ENCODE measurements around the gene BLCAP. TPM values are rescaled to one million over a fixed set of nuclear protein-coding genes. Genes with fewer than 3 reads are reported as not detected.
"Not testable (repeated sequence)": the region's sequence is repeated elsewhere in the genome, so short reads cannot be mapped to it uniquely, and the experiment has no call there.

Gene BLCAP
- total RNA-seq, 5 donors from 2014 or later (not counting 1 experiment from before 2014, with no cell fraction given), result 62.5 to 82.6 (median 80.6) TPM

DNA sequence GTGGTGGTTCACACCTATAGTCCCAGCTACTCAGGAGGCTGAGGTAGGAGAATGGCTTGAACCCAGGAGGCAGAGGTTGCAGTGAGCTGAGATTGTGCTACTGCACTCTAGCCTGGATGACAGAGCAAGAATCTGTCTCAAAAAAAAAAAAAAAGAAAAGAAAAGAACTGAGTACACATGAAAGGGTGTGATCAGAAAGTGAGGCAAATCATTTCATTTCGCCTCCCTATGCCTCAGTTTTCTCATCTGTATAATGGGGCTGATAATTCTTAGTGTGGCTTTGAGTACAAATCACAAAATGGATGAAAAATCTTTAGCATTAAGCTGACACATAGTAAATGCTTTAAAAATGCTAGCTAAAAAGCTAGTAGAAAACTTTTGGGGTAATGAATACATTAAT, 13.2 kb upstream of the BLCAP start:
- H3K36me3 Mint-ChIP-seq; H3K36me3 ChIP-seq (ENCODE audit: control insufficient read depth in 2 of 2, extremely low read depth in 1 of 2, insufficient read depth in 1 of 2, low read length in 1 of 2); ATAC-seq (replicated peaks in 1 of 4); H3K9me3 Mint-ChIP-seq; H3K4me1 ChIP-seq (ENCODE audit: control insufficient read depth in 1 of 2, extremely low read depth in 1 of 2, insufficient read depth in 2 of 2, low read length in 2 of 2); H3K27ac Mint-ChIP-seq; H3K27me3 ChIP-seq (replicated peaks in 1 of 2; ENCODE audit: control insufficient read depth in 2 of 2, extremely low read depth in 1 of 2, insufficient read depth in 2 of 2, low read length in 1 of 2); H3K4me1 Mint-ChIP-seq; H3K9me3 ChIP-seq; H3K4me3 Mint-ChIP-seq; H3K27ac ChIP-seq (ENCODE audit: low read length); DNase-seq; POLR2A ChIA-PET; H3K4me3 ChIP-seq (ENCODE audit: control insufficient read depth in 1 of 2, extremely low read depth in 1 of 2, low read length in 1 of 2): not testable (repeated sequence)
- CTCF ChIA-PET, result interaction anchor here in 1 of 2 donors (1.4 kb wide), 1 partner anchor 10 kb away, joined by 4 read pairs; no protein-coding TSS in a partner anchor
- no CpG with 5 or more reads among the region's 1 CpG for WGBS (ENCODE audit: insufficient coverage)
- peaks cover 4 to 10% of the 10 kb centered on the region in 2 donors for H3K27me3 Mint-ChIP-seq

DNA sequence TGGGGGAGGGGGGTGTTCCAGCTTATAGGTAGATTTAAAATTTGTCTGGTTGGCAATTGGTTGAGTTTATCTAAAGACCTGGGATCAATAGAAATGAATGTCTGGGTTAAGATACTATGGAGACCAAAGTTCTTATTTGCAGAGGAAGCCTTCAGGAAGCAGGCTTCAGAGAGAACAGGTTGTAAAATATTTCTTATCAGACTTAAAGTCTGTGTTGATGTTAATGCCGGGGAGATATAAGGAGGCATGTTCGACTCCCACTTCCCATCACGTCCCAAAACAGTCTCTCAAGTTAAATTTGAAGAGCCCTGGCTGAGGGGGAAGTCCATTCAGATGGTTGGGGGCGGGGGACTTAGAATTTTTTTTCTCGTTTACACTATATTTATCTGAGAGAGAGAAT, 12.3 kb upstream of the BLCAP start:
- Histone ChIP-seq H3K4me1 (ENCODE audit: control insufficient read depth in 1 of 2, extremely low read depth in 1 of 2, insufficient read depth in 2 of 2, low read length in 2 of 2) (no peaks in the 10 kb centered on the region), H3K36me3 (ENCODE audit: control insufficient read depth in 2 of 2, extremely low read depth in 1 of 2, insufficient read depth in 1 of 2, low read length in 1 of 2) (no peaks in the 10 kb centered on the region), H3K27me3 (replicated peaks in 1 of 2; ENCODE audit: control insufficient read depth in 2 of 2, extremely low read depth in 1 of 2, insufficient read depth in 2 of 2, low read length in 1 of 2) (peaks cover 0 to 3% of the 10 kb centered on the region in 2 experiments), H3K4me3 (ENCODE audit: control insufficient read depth in 1 of 2, extremely low read depth in 1 of 2, low read length in 1 of 2) (no peak overlapping the region), H3K9me3 (no peaks in the 10 kb centered on the region), H3K27ac (ENCODE audit: low read length) (no peak overlapping the region)
- Mint-ChIP-seq H3K27ac (no peak overlapping the region), H3K9me3 (no peaks in the 10 kb centered on the region), H3K36me3 (no peaks in the 10 kb centered on the region), H3K27me3 (peaks cover 4 to 10% of the 10 kb centered on the region in 2 donors), H3K4me1 (no peaks in the 10 kb centered on the region), H3K4me3 (no peak overlapping the region)
- DNase-seq (no peak), ATAC-seq (replicated peaks in 1 of 4) (no peak)
- ChIA-PET CTCF (no interaction called here), POLR2A (no interaction called here)
- no CpG with 5 or more reads among the region's 5 CpGs for WGBS (ENCODE audit: insufficient coverage)

DNA sequence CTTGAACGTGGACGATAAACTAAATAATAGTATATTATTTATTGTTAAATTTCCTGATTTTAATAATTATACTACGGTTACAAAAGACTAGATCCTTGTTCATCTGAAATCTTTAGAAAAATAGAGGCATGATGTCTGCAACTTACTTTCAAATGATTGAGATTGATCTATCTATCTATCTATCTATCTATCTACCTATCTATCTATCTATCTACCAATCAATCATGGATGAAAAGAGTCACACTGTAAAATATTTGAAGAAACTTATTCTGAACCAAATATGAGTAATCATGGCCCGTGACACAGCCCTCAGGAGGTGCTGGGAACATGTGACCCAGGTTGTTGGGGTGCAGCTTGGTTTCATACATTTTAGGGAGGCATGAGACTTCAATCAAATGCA, 11.7 kb upstream of the BLCAP start:
- Mint-ChIP-seq H3K36me3 (no peaks in the 10 kb centered on the region), H3K27me3 (peaks cover 4 to 10% of the 10 kb centered on the region in 2 donors), H3K27ac (no peak overlapping the region), H3K4me3 (no peak overlapping the region), H3K4me1 (peaks cover 0 to 3% (median 2%) of the 10 kb centered on the region in 3 donors), H3K9me3 (no peaks in the 10 kb centered on the region)
- H3K27ac ChIP-seq (ENCODE audit: low read length), result no peak overlapping the region
- peaks cover 0 to 3% of the 10 kb centered on the region in 2 experiments for H3K27me3 ChIP-seq (replicated peaks in 1 of 2; ENCODE audit: control insufficient read depth in 2 of 2, extremely low read depth in 1 of 2, insufficient read depth in 2 of 2, low read length in 1 of 2)
- H3K4me1 ChIP-seq (ENCODE audit: control insufficient read depth in 1 of 2, extremely low read depth in 1 of 2, insufficient read depth in 2 of 2, low read length in 2 of 2), result peaks cover 0 to 3% of the 10 kb centered on the region in 2 experiments
- H3K4me3 ChIP-seq (ENCODE audit: control insufficient read depth in 1 of 2, extremely low read depth in 1 of 2, low read length in 1 of 2), result no peak overlapping the region
- WGBS (ENCODE audit: insufficient coverage), result no CpG with 5 or more reads among the region's 4 CpGs
- ChIA-PET POLR2A (no interaction called here), CTCF (no interaction called here)
- no peak for DNase-seq
- no peak for ATAC-seq (replicated peaks in 1 of 4)
- no peaks in the 10 kb centered on the region for H3K9me3 ChIP-seq
- H3K36me3 ChIP-seq (ENCODE audit: control insufficient read depth in 2 of 2, extremely low read depth in 1 of 2, insufficient read depth in 1 of 2, low read length in 1 of 2), result no peaks in the 10 kb centered on the region

DNA sequence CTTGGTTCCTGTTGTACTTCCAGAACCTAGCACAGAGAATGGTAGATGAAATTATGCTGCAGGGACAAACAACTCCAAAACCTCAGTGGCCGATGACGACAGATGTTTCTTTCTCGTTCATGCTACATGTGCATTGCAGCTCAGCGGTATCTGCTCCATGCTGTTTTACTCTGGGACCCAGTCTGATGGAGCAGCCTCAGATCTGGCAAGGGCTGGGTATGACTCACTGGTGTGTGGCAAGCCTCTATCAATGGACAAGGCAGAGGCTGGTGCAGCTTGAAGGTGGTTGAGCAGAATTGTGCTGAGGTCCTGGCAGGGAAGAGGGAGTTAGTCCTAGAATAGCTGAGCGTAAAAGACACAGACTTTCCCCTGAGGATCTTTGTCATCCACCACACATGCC, 10.3 kb upstream of the BLCAP start:
- Mint-ChIP-seq H3K27me3 (peaks cover 4 to 10% of the 10 kb centered on the region in 2 donors), H3K36me3 (no peaks in the 10 kb centered on the region), H3K9me3 (no peaks in the 10 kb centered on the region), H3K4me1 (peaks cover 0 to 3% (median 2%) of the 10 kb centered on the region in 3 donors), H3K4me3 (no peak overlapping the region), H3K27ac (no peak overlapping the region)
- H3K4me1 ChIP-seq (ENCODE audit: control insufficient read depth in 1 of 2, extremely low read depth in 1 of 2, insufficient read depth in 2 of 2, low read length in 2 of 2), result peaks cover 0 to 3% of the 10 kb centered on the region in 2 experiments
- ATAC-seq (replicated peaks in 1 of 4), result no peak
- 100% methylated on average over 1 of the region's 5 CpGs for WGBS (ENCODE audit: insufficient coverage)
- H3K9me3 ChIP-seq, result no peaks in the 10 kb centered on the region
- no peak for DNase-seq
- POLR2A ChIA-PET, result no interaction called here
- H3K27me3 ChIP-seq (replicated peaks in 1 of 2; ENCODE audit: control insufficient read depth in 2 of 2, extremely low read depth in 1 of 2, insufficient read depth in 2 of 2, low read length in 1 of 2), result peaks cover 0 to 3% of the 10 kb centered on the region in 2 experiments
- no peak overlapping the region for H3K27ac ChIP-seq (ENCODE audit: low read length)
- H3K36me3 ChIP-seq (ENCODE audit: control insufficient read depth in 2 of 2, extremely low read depth in 1 of 2, insufficient read depth in 1 of 2, low read length in 1 of 2), result no peaks in the 10 kb centered on the region
- CTCF ChIA-PET, result interaction anchor here in 1 of 2 donors (0.5 to 0.6 kb wide), 2 partner anchors 11 to 215 kb away, joined by 3 to 5 read pairs; no protein-coding TSS in a partner anchor
- H3K4me3 ChIP-seq (ENCODE audit: control insufficient read depth in 1 of 2, extremely low read depth in 1 of 2, low read length in 1 of 2), result no peak overlapping the region

DNA sequence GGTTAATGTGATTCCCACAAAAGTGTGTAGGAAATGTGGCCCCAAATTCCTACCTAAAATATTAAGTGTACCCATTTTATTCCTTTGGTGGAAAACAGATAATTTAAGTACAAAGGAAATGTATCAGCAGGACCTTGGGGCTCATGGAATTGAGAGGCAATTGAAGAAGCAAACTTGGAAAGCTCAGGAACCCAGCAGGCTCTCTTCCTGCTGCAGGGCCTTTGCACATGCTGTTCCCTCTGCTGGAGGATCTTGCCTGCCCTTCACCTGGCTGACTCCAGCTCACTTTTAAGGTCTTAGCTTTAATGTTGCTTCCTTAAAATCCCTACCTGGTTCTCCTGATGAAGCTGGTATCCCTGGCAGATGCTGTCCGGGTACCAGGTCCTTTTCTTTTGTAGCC, 9.8 kb upstream of the BLCAP start:
- POLR2A ChIA-PET, result no interaction called here
- H3K36me3 ChIP-seq (ENCODE audit: control insufficient read depth in 2 of 2, extremely low read depth in 1 of 2, insufficient read depth in 1 of 2, low read length in 1 of 2), result no peaks in the 10 kb centered on the region
- Mint-ChIP-seq H3K9me3 (no peaks in the 10 kb centered on the region), H3K27ac (no peak overlapping the region), H3K4me3 (no peak overlapping the region), H3K27me3 (peaks cover 4 to 10% of the 10 kb centered on the region in 2 donors), H3K36me3 (no peaks in the 10 kb centered on the region), H3K4me1 (peaks cover 0 to 3% (median 2%) of the 10 kb centered on the region in 3 donors)
- ATAC-seq (replicated peaks in 1 of 4) (no peak), DNase-seq (no peak)
- H3K27me3 ChIP-seq (replicated peaks in 1 of 2; ENCODE audit: control insufficient read depth in 2 of 2, extremely low read depth in 1 of 2, insufficient read depth in 2 of 2, low read length in 1 of 2), result peaks cover 0 to 3% of the 10 kb centered on the region in 2 experiments
- no peak overlapping the region for H3K27ac ChIP-seq (ENCODE audit: low read length)
- no peak overlapping the region for H3K4me3 ChIP-seq (ENCODE audit: control insufficient read depth in 1 of 2, extremely low read depth in 1 of 2, low read length in 1 of 2)
- no peaks in the 10 kb centered on the region for H3K9me3 ChIP-seq
- H3K4me1 ChIP-seq (ENCODE audit: control insufficient read depth in 1 of 2, extremely low read depth in 1 of 2, insufficient read depth in 2 of 2, low read length in 2 of 2), result peaks cover 0 to 3% of the 10 kb centered on the region in 2 experiments
- CTCF ChIA-PET, result interaction anchor here in 1 of 2 donors (0.5 to 0.6 kb wide), 2 partner anchors 12 to 214 kb away, joined by 3 to 5 read pairs; no protein-coding TSS in a partner anchor
- WGBS (ENCODE audit: insufficient coverage), result no CpG with 5 or more reads among the region's 1 CpG

DNA sequence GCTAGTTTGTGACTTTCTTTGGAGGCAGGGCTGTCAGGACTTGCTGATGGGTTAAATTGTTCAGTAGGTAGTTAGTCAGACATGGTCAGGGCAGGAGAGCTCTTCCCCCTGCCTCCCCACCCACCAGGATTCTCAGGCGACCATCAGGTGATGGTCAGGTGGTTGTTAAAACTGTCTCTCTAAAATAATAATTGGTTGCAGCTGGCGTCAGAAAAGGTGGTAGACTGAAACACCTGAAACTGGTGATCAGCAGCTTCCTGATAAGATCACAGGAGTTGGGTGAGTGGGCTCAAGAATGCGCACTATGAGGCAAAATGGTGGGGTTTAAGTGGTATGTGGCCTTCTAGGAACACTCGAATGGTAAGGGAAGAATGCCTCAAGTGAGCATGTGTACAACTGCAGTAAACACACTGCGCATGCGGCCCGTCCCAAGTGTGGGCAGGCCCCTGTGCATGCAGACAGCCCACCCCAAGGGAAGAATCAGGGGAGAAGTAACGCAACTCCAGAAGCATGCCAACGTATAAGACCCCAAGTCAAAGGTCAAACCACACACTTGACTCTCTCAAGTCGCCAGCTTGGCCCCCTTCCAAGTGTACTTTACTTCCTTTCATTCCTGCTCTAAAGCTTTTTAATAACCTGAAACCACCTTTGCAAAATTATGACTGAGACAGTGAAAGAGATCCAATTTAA, 7.9 kb upstream of the BLCAP start:
- H3K27ac ChIP-seq (ENCODE audit: low read length), result no peak overlapping the region
- Mint-ChIP-seq H3K36me3 (no peaks in the 10 kb centered on the region), H3K27ac (no peak overlapping the region), H3K9me3 (no peaks in the 10 kb centered on the region), H3K4me3 (no peak overlapping the region), H3K27me3 (peaks cover 4 to 10% of the 10 kb centered on the region in 2 donors), H3K4me1 (peaks cover 0 to 3% (median 2%) of the 10 kb centered on the region in 3 donors)
- H3K4me1 ChIP-seq (ENCODE audit: control insufficient read depth in 1 of 2, extremely low read depth in 1 of 2, insufficient read depth in 2 of 2, low read length in 2 of 2), result peaks cover 0 to 3% of the 10 kb centered on the region in 2 experiments
- no peak overlapping the region for H3K4me3 ChIP-seq (ENCODE audit: control insufficient read depth in 1 of 2, extremely low read depth in 1 of 2, low read length in 1 of 2)
- ChIA-PET POLR2A (interaction anchor here in 1 of 2 donors (0.6 kb wide), 1 partner anchor 318 kb away, joined by 3 read pairs; no protein-coding TSS in a partner anchor), CTCF (interaction anchor here (0.6 to 2.3 kb wide), 6 partner anchors 10 to 343 kb away, joined by 4 to 11 read pairs (median 6); no protein-coding TSS in a partner anchor)
- DNase-seq, result no peak
- 81% methylated on average over 3 of the region's 10 CpGs for WGBS (ENCODE audit: insufficient coverage)
- no peaks in the 10 kb centered on the region for H3K36me3 ChIP-seq (ENCODE audit: control insufficient read depth in 2 of 2, extremely low read depth in 1 of 2, insufficient read depth in 1 of 2, low read length in 1 of 2)
- no peak for ATAC-seq (replicated peaks in 1 of 4)
- peaks cover 0 to 2% of the 10 kb centered on the region in 2 experiments for H3K27me3 ChIP-seq (replicated peaks in 1 of 2; ENCODE audit: control insufficient read depth in 2 of 2, extremely low read depth in 1 of 2, insufficient read depth in 2 of 2, low read length in 1 of 2)
- H3K9me3 ChIP-seq, result no peaks in the 10 kb centered on the region

Data from T-cell (primary cell).